ENCODE data around the gene SLC2A13. TPM values are rescaled to one million over a fixed set of nuclear protein-coding genes. Genes with fewer than 3 reads are reported as not detected.
A peak's percentile ranks its signal among the peaks of the same experiment; 100 is the strongest.

The SLC2A13 gene
- total RNA-seq: 13.0 TPM
- long read RNA-seq, full-length matches to known transcripts: 2 of 18 reads
- long read RNA-seq, partial matches to known transcripts: 3 of 18 reads
- long read RNA-seq, other reads (novel, unspliced or antisense): 13 of 18 reads

DNA sequence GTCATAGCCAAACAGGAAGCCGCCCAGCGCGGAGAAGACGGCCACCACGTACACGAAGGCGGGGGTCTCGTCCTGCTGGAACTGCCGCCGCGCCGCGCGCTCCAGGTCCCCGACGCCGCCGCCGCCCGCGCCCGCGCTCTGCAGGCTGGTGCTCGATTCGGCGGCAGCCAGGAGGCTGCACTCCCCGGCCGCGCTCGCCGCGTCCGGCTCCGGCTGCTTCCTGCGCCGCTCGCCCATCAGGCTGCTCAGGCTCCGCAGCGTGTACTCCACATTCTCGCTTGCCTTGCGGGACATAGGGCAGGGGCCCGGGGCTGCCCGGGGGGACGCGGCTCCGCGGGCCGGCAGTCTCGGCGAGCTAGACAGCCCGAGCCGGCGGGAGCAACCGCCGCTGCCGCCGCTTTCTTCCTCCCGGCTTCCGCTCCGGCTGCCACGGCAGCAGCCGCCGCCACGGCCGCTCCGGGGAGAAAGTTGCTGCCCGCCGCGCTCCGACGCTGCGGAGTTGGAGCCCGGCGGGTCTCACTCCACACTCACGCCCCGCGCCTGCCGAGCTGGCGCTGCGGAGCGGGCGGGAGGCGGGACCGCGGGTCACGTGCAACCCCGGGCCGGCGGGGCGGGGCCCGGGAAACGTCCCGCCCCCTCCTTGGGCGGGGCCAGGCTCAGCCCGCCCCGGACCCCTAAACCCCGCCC, at the start of gene SLC2A13:
SLC2A13 (minus strand) TSS at position 567 of the 687 bp plus-strand sequence; CDS start at position 294, 273 bp downstream.
- intact Hi-C loops (cut with DNase I): loop anchor here (5.0 to 10.0 kb wide), 2 partner anchors 48 to 341 kb away; no protein-coding TSS in a partner anchor
- DNase-seq (ENCODE audit: low spot score): peak; percentile 89

DNA sequence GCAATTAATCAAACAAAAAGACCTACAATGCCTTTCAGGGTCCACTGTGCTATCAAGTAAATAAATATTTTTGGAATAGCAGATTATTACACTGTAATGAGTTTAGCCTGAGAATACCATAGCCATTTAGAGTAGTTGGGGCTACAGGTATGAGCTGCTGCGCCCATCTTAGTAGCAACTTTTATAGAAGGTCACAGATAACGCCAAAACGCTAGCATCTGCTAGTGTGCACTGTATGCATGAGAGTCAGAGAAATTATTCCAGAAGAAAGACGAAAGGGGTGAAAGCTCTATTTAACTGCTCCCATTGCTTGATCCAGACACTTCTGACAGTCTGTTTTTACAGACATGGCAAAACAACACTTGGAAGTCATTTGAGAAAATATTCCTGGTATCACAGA, 48.5 kb upstream of the SLC2A13 start:
- intact Hi-C loops (cut with DNase I): no loop called here
- no peak for DNase-seq (ENCODE audit: low spot score)

DNA sequence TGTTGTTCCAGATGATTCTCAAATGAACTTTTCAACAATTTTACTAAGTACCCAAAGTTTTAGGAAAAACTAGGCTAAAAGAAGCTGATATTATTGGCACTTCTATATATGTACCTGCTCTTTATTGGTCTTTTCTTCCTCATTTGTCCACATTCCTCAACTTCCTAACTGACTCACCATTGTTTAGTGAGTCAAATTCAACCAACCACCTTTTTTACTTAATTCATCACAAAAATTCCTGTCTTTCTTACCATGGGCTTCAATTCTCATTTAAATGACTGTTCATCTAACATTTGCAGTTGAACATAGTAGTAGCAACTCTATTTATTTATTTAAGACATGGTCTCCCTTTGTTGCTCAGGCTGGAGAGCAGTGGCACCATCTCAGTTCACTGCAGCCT, 47.6 kb upstream of the SLC2A13 start:
- DNase-seq (ENCODE audit: low spot score): no peak
- intact Hi-C loops (cut with DNase I): loop anchor here (2.0 kb wide), 1 partner anchor 159 kb away; no protein-coding TSS in a partner anchor

DNA sequence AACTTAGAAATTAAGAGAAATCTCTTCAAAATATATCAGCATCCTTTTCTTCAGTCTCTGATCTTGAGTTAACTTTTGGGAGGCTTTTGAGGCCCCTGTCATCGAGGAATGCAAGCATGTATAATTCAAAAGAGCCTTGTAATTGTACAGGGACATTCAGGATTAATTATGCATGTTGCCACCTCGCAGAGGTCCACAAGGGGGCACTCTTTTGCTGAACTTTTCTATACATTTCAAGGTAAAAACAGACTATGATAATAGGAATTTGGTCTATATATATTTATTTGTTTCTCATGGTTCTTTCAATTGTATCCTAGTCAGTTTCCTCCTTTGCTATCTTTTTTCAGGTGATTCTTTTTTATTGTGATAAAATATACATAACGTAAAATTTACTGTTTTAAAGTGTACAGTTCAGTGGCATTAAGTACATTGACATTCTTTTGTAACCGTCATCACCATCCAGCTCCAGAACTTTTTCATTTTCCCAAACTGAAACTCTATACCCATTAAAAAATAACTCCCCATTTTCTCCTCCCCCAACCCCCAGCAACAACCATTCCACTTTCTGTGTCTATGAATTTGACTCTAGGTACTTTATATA, 47.0 kb upstream of the SLC2A13 start:
- intact Hi-C loops (cut with DNase I): loop anchor here (2.0 kb wide), 1 partner anchor 160 kb away; no protein-coding TSS in a partner anchor
- peak; percentile 76 for DNase-seq (ENCODE audit: low spot score)

DNA sequence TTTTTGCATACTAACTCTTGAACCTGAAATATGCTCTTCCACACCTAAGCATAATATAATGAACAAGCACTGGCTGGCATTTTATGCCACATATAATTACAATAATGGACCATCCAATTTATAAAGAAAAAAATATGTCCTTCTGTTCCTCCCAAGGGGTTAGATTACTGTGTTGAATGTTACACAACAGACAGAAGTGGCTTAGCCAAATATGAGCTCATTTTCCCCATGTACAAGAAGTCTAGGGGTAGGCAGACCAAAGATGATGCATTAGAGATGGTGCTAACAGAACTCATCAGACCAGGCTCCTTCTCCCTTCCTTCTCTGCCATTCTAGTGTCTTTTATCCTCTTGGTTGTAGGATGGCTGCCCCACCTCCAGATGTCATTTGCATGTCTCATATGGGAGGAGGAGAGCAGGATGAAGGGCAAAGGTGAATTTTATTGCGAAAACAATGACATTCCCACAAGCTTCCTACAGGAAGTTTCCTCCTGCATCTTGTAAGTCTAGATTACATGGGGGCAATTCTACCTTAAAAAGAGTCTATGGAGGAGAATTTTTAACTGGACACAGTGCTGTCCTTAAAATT, 43.9 kb upstream of the SLC2A13 start:
- DNase-seq (ENCODE audit: low spot score): no peak
- intact Hi-C loops (cut with DNase I): no loop called here

DNA sequence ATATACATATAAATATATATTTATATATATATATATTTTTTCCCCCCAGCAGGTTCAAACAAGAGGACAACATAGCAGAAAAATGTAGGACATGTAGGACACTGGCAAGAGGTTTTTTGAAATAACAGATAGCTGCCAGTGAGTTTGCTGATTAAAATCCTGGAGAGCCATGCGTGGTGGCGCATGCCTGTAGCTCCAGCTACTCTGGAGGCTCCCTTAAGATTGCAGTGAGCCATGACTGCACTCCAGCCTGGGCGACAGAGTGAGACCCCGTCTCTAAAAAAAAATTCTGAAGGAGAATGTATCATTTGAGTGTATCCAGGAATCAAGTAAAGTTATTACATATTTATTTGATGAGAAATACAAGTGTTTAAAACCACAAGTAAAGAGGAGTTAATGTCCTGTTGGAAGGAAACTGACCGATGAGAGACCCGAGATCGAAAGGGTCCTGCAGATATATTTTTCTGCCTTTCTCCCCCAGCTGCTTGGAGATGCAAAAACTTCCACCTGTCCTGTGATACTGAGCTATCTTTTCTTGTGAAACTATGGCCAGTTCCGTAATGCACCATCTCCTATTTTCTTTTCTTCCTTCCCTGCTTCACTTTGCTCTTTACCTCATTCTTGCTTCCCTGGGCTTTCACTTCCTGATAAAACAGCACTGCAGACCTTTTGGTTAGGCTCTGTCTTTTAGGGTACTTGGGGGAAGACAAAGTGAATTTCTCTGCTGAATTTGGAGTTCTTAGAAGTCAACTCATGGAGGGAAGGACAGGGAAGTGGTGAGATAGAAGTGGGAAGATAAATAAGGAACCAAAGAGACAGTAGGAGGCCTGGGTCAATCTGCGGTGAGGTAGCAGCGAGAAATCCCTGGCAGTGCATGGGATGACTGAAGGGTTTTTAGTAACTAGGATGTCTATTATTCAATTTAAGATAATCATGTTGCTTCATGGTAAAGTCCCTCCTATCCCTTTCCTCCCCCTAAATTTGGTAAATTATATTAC, 41.2 kb upstream of the SLC2A13 start:
- no peak for DNase-seq (ENCODE audit: low spot score)
- intact Hi-C loops (cut with DNase I): no loop called here

DNA sequence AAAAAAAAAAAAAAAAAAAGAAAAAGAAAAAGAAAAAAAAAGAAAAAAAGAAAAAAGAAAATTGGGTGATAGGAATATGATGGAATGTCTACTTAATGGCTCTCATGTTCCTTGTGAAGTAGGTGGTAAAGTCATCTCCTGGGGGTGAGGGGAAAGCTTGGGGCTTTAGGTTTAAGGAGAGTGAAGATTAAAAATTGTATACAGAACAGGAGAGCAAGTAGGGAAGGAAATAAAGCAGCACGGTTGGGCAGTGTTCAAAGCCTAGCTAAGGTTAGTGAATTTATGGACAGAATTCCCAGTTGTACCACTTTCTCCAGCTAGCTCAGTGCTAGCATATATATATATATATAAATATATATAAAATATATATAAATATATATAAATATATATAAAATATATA, 40.0 kb upstream of the SLC2A13 start:
- DNase-seq (ENCODE audit: low spot score): no peak
- intact Hi-C loops (cut with DNase I): no loop called here

DNA sequence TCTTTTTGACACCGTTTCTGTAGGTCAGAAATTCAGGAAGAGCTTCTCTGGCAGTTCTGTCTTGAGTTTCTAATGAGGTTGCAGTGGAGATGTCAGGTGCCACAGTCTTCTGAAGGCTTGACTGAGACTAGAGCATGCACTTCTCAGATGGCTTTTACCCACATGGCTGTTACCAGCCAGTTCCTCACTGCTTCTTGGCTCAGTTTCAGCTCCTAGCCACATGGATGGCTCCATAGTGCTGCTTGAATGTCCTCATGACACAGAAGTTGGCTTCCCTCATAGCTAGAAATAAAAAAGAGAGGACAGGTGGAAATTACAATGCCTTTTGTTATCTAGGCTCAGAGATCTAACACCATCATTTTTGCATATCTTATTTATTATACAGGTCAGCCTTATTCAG, 38.1 kb upstream of the SLC2A13 start:
- intact Hi-C loops (cut with DNase I): no loop called here
- no peak for DNase-seq (ENCODE audit: low spot score)

DNA sequence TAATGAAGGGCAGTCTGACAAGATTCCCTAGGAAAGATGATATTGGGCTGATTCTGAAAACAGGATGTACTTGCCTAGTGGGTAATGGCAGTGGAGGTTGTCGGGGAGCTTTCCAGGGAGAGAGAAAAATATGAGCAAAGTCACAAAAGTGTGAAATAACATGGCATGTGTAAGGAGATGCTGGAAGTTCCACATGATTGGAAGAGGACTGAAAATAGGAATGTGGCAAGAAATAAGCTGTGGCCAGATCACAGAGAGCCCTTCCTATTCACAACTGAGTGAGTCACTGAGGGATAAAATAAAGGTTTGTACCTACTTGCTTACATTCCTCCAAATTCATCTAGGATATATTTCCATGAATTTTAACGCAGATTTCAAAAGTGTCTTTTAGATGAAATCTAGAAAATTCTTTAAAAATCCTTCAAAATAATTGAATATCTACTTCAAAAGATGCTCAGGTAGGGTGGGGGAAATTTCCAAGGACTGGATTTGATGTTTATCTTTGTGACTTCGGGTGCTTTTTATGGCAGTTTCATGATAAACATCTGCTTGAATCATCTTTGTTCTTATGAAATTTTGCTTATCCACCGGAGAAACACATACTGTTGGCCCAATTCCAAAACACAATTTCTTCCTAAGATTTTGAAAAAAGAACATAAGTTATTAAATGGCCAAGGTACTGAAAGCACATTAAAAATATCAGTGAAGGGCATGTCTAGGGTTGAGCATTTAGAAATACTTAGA, 36.3 kb upstream of the SLC2A13 start:
- no peak for DNase-seq (ENCODE audit: low spot score)
- intact Hi-C loops (cut with DNase I): no loop called here

DNA sequence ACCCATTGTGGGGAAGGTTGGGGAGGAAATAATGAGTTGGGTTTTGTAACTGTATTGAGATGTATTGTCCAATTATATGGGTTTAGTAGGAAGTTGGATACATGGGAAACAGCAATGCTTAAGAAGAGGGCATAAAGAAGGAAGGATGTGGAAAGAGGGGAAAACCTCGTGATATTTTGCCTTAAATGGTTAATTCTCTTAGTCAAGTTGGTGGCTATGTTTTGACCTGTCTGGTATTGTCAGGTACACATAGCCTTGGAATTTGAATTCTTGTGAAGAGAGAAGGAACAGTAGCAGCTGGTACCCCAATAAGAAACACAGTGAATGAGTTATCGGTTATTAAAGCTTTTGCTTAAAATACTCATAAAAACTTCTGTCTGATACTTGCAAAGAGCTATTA, 32.6 kb upstream of the SLC2A13 start:
- intact Hi-C loops (cut with DNase I): no loop called here
- no peak for DNase-seq (ENCODE audit: low spot score)

DNA sequence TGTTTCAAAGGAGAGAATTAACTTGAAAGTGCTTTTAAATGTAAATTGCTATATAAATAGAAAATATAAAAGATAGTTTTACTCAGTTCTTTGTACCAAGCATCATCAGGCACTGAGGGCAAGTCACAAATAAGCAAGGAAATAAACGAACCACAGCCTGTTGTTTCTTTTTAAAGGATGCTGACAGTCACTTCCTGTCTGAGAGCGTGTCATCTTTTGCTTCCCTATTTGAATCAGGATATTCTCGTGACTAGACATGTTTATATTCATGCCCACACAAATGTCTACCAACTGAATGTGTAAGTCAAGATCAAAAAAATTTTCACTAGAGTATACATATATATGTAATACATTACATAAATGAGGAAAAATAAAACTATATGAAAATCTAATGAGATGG, 31.4 kb upstream of the SLC2A13 start:
- DNase-seq (ENCODE audit: low spot score): no peak
- intact Hi-C loops (cut with DNase I): no loop called here

DNA sequence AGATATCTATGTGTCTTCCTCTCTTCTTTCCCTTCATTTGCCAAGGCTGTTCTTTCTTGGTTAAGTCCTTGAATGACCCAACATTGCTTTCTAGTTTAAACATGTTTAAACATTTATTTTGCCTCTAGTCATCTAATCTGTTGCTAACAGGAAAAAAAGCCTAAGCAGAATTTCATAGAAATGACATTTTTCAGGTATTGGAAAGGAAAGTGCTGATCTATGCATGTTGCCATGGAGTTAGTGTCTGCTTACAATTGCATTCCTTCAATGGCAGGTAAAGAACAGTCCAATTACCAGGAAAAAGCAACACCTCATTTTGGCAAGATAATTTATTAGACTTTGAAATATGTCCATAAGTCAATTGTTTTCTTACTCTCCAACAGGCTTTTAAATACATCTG, 21.5 kb upstream of the SLC2A13 start:
- intact Hi-C loops (cut with DNase I): no loop called here
- DNase-seq (ENCODE audit: low spot score): no peak

DNA sequence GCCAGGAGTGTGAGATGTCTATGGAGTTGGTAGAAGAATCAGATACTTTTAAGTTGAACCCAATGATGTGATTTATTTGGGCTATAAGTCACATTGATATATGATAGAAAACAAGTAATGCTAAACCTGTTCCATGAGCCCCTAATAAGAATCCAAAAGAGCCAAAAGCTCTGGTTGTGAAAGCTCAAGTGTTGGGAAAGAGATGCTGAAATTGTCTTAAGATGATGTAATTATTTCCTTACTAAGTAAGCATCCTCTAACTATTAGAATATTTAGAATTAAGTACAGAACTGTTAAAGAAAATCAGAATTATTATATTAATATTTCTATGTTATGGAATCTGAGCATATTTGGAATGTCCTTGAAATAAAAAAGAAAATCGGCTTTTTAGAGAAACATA, 17.6 kb upstream of the SLC2A13 start:
- no peak for DNase-seq (ENCODE audit: low spot score)
- intact Hi-C loops (cut with DNase I): no loop called here

DNA sequence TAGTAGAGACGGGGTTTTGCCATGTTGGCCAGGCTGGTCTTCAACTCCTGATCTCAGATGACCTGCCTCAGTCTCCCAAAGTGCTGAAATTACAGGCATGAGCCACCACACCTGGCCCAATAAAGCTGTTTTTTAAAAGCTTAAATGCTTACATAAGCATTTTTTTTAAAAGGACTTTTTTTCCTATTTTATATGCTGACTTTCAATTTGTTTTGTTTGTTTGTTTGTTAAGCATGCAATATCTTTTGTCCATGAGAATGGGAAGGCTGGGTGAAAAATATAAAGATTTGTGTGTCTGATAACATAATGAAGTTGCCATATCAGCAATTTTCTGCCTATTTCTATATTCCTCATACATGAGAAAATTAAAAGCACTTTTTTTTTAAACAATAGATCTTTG, 17.0 kb upstream of the SLC2A13 start:
- DNase-seq (ENCODE audit: low spot score): no peak
- intact Hi-C loops (cut with DNase I): no loop called here

DNA sequence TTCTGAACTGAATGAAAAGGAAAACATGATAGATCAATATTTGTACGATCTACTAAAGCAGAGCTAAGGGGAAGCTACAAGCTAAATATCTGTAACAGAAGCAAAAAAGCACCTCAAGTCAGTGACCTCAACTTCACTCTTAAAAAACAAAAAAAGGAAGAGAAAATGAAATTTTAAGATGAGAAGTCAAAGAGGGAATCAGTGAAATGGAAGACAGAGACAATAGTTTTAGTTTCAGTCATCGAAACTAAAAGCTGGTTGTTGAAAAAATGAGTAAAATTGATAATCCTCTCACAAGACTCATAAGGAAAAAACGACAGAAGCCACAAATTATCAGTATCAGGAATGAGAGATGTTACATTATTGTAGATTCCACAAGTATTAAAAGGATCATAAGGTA, 11.9 kb upstream of the SLC2A13 start:
- intact Hi-C loops (cut with DNase I): no loop called here
- no peak for DNase-seq (ENCODE audit: low spot score)

DNA sequence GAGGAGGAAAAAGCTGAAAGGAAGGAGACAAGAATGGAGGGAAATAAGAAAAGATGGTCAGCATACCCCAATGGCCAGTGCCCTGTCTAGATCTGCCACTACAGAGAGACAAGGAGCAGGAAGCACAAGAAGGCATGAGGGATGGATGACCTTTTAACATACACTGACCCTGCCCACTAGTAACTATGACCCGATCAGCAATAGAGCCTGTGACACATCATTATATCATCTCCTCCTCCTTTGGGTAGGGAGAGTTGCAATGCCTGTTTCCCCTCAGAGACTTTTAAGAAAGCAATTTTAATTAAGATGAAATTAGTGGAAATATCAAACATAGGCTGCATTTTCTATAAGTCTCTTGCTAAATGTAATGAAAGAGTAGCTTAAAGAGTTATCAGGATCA, 4.7 kb upstream of the SLC2A13 start:
- no peak for DNase-seq (ENCODE audit: low spot score)
- intact Hi-C loops (cut with DNase I): no loop called here

DNA sequence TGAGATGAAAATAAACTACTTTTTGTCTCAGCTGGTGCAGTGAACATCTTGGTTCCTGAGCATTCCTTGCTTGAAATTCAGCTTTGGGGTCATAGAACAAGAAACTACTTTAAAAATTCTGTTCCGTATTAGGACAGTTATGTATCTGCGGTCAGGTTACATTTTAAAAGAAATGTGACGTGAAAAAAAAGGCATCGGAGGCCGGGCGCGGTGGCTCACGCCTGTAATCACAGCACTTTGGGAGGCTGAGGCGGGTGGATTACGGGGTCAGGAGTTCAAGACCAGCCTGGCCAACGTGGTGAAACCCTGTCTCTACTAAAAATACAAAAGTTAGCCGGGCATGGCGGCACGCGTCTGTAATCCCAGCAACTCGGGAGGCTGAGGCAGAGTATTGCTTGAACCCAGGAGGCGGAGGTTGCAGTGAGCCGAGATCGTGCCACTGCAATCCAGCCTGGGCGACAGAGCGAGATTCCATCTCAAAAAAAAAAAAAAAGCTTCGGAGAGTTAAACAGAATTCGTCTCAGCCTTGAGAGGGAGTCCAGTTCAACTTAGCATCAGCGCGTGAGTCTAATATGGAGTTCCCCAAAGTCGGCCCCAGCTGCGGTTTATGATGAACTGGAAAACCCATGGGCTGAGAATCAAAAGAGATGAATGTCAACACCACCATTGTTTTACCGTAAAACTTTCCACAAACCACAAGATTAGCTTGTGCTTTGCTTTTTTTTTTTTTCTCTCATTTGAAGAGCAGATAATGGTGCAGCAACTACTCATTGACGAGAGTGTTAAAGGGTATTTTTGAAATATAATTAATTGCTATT, 2.1 kb upstream of the SLC2A13 start:
- intact Hi-C loops (cut with DNase I): loop anchor here (1.0 to 10.0 kb wide), 3 partner anchors 51 to 343 kb away; no protein-coding TSS in a partner anchor
- DNase-seq (ENCODE audit: low spot score): no peak

Measured in cardiac septum (tissue), 1 donor.